NCI-H2171 treated with DMSO at 0.1 percent for 48 hours (cell line): ENCODE measurements around the gene KCTD21.
"Not testable (repeated sequence)": the region's sequence is repeated elsewhere in the genome, so short reads cannot be mapped to it uniquely, and the experiment has no call there.

ENCODE experiments used
- DNase-seq: peaks from one replicate; lab custom pipeline; 2025; lab: John Stamatoyannopoulos, UW

Gene KCTD21

DNA sequence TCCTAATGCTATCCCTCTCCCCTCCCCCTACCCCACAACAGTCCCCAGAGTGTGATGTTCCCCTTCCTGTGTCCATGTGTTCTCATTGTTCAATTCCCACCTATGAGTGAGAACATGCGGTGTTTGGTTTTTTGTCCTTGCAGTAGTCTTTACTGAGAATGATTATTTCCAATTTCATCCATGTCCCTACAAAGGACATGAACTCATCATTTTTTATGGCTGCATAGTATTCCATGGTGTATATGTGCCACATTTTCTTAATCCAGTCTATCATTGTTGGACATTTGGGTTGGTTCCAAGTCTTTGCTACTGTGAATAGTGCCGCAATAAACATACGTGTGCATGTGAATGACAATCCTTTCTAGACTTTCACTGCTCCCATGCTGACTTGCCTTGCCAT, 12.6 kb downstream of the KCTD21 start:
- DNase-seq, result not testable (repeated sequence)

DNA sequence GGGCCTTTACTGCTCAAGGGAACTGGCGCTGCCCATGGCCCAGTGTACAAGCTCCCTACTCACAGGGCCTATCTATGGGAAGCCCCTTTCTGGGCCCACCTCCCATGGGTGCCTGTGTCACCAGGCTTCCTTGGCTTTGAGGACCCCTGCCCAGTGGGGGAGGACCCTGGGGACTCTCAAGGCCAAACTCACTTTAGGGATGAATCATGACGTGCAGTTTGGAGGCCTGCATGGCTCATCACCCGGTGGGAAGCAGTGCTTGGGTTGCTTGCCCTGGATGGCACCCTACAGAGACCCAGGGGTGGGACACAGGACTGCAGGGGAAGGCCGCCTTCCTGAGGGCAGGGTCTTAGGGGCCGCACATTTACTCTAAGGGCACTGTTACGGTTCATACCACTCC, 16.5 kb downstream of the KCTD21 start:
- DNase-seq, result no peak

DNA sequence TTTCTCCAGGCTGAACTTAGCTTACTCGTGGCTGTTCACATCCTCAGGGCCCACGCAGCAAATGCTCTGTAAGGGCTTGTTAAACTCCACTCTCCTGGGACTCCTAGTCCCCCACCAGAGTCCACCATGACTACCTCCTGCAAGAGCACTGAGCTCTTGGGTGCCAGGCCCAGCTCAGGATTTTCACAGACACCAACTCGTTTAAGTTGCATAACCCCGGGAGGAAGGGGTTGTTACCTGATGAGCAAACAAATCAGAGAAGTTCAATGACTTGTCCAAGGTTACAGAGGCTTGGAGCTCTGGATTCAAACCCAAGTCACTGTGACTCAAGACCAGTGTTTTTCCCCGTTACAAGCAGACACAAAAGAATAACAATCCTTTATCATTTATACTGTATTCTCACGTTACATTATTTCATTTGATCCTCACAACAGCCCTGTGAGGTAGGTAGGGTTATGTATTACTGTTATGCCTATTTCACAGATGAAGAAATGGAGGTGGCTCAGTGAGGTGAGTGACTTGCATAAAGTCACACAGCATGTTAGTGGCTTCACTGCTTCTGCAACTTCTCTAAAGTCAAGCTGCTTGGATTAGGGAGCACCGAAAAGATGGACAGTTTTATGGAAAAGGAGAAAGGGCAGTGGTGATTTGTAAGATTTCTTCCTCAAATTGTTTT, 17.4 kb downstream of the KCTD21 start:
- no peak for DNase-seq

DNA sequence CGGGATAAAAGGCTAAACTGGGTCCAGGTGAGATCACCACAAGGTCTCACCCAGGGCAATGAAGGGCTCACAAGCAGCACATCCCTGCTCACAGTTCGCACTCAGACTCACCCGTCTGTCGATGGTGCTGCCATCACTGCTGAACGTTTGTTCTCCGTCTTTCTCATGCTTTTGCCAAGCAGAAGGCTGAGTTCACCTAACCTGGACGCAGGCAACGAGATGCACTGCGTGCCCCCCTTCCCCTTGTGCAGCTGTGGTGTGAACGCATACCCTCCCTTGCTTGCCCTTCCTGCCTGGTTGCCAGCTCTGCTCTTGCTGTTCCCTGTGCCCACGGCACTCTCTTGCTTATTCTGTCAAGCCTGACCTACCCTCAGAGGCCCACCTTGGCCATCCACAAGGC, 18.0 kb downstream of the KCTD21 start:
- no peak for DNase-seq

DNA sequence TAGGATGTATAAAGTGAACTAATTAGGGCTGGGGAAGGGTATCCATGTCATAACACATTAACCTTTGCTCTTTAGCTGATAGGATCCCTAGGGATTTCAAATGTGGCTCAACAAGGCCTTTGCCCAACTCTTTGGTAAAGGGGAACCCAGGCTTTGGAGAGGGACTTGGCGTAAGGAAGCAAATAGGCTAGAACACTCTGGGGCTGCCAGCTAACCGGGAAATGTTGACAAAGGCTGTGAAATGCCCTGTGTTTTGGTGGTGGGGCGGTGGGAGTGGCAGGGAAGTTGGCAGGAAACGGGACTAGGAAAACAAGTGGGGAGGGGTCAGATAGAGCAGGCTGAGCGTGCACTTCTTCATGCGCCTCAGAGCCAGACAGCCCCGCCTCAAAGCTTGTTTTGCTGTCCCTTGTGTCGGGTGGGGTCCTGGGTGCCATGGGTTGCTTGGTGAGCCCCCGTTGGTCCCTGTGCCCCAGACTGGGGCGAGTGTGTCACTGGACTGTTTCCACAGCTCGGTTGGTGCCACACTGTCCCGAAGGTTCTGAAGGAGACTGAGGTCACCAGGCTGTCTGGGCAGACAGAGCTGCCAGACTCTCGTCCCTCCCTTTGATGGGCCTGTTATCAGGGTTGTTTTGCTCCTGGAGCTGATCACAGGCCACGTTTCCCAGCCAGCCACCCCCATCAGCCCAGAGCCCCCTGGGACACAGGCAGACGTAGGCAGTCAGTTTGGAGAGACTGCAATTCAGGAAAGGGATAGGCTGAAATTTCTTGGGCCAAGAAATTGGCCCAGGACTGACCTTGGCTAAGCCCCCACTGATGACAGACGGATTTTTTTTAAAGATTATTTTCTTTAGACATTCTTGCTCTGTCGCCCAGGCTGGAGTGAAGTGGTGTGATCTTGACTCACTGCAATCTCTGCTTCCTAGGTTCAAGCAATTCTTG, 19.6 kb downstream of the KCTD21 start:
- DNase-seq, result no peak

DNA sequence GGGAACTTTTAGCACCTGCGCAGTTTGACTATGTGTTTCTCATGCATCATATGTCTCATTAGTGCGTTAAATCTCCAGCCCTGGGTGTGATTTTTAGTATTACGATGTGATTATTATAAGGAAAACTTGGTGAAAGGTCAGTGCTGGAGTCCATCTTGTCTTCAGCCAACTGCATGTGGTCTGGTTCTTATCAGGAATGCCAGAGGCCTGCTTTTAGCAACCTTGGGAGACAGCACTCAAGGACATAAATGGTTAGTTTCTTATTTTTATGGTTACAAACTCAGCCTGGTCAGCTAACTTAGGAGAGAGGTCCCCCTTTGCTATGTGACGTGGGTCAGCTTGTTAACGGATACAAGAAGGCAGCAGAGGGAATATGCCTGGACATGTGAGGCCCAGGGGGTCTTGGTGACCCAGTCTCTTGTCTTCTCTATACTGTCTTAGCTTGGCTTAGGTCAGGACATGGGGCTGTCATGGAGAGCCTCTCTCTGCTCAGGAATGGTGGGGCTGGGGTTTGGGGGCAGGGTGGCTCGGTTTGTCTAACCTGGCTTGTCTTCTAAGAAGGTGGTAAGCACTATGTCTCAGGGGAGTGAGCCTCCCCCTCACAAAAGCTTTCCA, 21.5 kb downstream of the KCTD21 start:
- no peak for DNase-seq

DNA sequence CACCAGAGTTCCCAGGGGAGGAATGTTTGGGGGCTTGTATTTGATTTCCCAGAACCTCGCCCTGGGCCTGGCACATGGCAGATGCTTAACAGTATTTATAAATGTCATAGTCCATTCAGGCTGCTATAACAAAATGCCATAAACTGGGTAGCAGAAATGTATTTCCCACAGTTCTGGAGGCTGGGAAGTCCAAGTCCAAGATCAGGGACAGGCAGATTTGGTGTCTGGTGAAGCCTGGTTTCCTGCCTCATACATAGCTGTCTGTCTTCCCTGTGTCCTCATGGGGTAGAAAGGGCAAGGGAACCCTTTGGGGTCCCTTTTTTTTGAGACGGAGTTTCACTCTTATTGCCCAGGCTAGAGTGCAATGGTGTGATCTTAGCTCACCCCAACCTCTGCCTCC, 24.0 kb downstream of the KCTD21 start:
- DNase-seq, result no peak

DNA sequence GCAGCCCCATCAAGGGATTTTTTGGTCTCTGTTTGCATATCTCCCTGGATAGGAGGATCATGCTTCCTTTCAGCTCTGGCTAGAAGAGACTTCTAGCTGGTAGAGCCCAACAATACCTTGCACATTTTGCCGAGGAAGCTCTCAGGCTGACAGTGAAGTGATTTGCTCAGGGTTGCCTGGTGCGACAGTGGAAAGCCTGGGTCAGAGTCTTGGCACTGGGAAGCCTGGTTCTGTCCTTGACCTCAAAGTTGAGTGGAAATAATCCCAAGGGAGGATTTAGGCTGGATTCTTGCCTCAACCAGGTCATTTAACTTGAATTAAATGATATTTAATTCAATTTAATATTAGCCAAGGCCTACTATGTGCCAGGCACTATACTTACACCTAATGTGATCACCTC, 24.6 kb downstream of the KCTD21 start:
- no peak for DNase-seq

DNA sequence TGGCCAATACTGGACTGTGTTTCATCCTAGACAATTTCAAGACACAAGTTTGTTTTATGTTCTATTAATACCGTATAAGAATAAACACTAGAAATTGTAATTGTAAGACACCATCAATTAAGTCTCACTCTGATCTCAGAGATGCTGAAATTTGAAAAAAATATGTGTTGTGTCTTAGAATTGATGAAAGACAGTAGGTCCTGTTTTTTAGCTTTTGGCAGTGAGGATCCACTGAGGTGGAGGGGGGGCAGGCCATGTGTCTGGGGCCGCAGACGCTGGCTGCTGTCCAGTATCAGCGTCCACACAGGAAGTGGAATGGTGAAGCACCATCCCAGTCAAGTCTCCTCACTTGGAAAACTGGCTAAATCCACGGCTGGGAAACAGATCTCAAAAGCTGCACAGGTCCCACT, 26.5 kb downstream of the KCTD21 start:
- no peak for DNase-seq

DNA sequence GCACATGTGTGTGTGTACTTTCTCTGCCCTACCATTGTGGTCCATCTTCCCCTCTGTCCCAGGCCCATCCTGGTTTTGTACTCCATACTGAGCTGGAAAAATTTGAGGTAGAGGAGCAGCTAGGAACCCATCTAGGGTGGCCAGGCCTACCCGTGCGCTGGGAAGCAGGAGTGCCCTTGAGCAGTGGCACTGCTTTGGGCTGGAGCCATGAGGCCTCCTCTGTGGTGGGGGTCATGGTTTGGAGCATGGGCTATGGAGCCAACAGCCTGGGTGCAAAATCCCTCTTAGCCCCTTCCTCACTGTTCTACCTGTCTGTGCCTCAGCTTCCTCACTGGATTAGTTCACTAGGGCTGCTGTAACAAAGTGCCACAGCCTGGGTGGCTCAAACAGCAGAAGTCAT, 27.1 kb downstream of the KCTD21 start:
- DNase-seq, result no peak

DNA sequence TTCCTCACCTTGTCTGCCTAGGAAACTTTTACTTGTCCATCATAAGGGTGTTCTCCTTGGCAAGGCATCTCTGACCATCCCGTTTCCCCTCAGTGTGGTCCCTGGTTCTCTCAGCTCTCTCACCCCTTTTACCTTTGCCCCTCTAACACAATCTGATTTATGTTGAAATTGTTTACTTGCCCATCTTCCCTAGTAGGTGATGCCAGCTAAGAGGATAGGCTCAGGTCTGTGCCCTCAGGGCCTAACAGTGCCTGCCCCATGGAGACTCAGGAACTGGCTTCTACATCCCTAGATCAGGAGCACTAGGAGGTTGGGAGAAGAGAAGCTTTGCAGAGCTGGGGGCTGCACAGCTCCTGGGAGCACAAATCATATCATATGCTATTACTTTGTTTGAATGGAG, 27.9 kb downstream of the KCTD21 start:
- no peak for DNase-seq

DNA sequence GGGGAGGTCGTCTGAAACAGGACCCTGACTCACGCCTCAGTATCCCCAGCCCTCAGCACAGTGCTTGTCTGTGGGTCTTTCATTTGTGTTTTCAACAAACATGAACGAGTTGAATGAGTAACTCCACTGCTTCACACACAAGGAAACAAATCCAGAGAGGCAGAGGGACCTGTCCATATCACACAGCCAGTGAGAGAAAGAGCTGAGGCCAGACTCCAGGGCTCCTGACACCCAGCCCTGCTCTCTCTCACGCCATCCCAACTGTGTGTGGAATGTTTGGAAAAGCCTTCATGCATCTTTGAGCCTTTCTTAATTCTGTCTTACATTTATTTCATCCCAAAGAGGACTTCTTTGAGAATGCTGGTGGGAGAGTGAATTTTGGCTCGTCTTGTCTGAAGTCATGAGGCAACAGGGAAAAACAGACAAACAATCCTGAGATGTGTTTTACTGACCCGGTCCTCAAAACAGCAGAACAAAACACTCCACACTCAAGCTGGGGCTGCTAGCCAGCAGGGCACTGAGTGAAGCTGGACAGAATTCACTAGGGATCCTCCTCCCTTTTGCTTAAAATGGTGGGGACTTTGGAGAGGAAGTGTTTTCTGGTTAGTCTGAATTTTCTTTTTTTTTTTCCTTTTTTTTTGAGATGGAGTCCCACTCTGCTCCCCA, 29.3 kb downstream of the KCTD21 start:
- no peak for DNase-seq

DNA sequence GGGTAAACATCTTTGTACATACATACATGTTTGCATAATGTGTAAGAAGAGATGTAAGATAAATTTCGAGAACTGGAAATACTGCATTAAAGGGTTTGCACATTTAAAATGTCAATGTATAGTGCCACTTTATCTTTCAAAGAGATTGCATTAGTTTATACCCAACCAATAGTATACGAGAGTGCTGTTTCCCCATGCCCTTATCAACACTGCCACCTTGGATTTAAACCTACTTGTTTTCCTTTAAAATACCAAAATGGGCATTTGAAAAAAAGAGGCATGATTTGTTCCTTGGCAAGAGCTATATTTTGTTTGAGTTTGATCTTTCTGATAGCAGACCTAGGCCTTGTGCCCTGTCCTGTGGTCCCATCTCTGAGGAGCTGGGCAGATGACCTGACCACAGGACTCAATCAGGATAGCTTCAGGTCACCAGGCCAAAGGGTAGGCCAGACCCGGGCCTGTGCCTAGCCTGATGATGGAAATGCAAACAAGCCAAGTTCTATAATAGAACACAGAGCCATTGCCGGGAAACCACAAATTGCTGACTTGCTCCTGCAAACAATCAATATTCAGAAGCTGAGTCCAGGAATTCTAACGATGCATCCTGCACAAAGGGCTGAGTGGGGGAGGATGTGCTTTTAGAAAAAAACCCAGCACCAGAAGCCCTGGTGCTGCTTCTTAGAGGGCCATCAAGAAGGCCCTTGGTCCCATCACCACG, 32.1 kb downstream of the KCTD21 start:
- DNase-seq, result no peak

DNA sequence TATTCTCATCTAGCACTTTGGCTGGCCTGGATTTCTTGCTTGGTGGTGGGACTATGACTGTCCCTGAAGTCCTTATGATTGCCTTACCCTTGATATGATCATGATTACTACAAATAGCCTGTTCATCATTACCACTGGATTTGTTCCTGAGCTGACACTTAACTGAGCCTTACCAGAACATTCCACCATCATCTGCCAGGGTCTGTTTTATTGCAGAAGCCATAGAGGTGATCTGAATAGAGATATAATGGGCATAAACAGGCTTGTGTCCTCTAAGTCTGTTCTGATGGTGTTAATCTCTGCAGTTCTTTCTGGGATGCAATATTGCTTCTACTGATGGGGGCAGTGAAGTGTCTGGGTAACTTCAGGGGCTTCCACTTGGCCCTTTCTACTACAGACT, 36.6 kb downstream of the KCTD21 start:
- no peak for DNase-seq

DNA sequence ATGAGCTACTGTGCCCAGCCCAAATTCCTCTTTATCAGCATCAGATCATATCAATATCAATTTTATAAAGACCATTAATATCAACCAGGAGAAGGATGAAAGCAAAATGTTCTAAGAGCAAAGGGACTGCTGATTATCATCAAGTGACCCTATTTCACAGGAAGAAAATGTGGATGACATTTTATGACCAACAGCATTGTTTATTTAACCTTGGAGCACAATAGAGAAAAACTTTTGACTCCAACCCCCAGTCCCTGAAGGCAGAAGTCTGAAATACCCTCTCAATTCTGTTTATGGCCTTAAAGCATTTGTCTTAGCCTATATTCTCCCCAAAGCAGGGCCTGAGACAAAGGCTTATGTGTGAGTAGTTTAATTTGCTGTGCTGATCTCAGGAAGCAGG, 37.7 kb downstream of the KCTD21 start:
- DNase-seq, result no peak

DNA sequence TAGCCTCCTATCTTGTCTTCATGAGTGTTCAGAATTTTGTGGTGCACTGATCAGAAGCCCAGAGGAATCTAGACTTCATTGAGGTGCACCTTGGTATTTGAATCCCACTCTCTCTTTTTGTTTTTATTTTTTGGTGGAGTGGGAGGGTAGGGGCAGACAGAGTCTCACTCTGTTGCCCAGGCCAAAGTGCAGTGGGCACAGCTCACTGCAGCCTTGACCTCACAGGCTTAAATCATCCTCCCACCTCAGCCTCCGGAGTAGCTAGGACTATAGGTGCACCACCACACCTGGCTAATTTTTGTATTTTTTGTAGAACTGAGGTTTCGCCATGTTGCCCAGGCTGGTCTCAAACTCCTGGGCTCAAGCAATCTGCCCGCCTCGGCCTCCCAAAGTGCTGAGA, 38.1 kb downstream of the KCTD21 start:
- DNase-seq, result no peak

DNA sequence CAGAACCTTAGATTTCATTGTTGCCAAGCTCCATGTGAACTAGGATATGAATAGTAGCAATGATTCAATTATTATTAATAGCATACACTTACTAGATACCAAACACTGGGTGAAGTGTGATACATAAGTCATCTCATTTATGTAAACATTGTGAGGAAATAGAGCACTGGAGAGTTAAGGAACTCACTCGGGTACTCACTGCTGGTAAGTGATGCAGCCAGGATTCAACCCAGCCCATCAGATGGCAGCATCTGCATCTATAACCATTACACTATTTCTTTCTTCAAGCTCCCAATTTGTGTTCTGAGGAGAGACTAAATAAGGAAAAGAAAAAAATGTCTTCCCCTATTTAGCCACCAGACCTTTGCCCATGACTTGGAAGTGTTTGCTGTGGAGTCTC, 38.8 kb downstream of the KCTD21 start:
- no peak for DNase-seq

DNA sequence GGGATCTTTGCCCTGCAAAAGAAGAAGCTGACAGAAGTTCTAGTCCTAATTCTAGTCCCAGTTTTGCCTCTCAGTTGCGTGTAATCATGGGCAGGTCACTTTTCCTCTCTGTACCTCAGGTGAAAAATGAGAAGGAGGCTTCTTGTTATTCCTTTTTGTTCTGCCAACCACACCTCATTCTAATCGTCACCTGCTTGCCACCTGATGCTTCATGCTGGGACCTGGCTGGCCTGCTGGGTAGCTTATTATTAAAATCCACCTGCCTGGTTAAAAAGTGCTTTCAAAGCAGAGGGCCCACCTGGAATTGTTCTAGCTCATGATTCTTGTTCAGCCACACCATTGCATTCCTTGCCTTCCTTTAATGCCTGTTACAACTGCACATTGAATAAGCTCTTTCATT, 40.6 kb downstream of the KCTD21 start:
- peak; percentile 18 for DNase-seq

DNA sequence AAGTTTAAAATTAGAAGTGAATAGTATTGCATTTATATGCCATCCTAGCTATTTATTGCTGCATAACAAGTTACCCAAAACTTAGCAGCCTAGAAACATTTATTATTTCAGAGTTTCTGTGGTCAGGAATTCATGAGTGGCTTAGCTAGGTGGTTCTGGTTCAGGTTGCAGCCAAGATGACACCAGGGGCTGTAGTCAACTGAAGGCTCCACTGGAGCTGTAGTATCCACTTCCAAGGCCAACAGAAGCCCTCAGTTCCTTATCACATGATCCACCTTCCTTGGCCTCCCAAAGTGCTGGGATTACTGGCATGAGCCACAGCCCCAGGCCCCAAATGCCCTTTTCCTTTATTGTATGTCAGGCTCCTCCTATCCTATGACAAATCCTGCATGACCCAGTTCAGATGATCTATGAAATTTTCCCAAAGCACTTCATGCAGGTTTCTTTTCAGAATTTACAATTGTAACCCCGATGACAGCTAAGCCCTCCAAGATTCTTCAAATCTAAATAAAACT, 42.9 kb downstream of the KCTD21 start:
- no peak for DNase-seq

DNA sequence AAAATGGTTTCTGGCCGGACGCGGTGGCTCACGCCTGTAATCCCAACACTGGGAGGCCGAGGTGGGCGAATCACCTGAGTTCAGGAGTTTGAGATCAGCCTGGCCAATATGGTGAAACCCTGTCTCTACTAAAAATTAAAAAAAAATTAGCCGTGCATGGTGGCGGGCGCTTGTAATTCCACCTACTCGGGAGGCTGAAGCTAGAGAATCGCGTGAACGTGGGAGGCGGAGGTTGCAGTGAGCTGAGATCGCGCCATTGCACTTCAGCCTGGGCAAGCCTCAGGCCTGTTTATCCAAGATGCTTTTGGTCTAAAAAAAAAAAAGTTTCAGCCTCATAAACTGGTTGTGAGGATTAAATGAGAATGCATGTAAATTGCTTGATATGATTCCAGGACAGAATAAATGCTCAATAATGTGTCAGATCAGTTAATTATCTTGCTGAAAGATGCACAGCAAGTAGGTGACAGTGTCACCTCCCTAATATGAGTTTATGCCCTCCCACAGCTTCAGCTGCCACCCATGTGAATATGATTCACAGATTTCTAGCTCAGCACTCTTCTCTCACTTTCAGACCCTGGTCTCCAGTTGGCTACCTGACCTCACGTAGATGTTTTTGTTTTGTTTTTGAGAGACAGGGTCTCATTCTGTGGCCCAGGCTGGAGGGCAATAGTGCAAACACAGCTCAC, 47.9 kb downstream of the KCTD21 start:
- DNase-seq, result no peak
